ENCODE data around the gene PCDHGA11. TPM values are rescaled to one million over a fixed set of nuclear protein-coding genes. Genes with fewer than 3 reads are reported as not detected.

PCDHGA11 gene
- total RNA-seq (2021; ENCODE audit: unreplicated experiment) (0.39 TPM), Bru-seq, nascent RNA (percentile 48 among the genes with signal in this experiment), BruChase-seq, experiment 1, labeled RNA remaining after a 2-hour chase (percentile 54 among the genes with signal in this experiment), BruChase-seq, experiment 2, labeled RNA remaining after a 6-hour chase (percentile 43 among the genes with signal in this experiment)
- polyA plus RNA-seq (2012; ENCODE audit: insufficient read length), result 0.15 TPM
- long read RNA-seq, result 0 reads

GRCh38 chr5:141420855-141421488 is at the start of gene PCDHGA11:
Gene PCDHGA11, plus strand, starts transcription at chr5:141421051. Its CDS starts 177 bp downstream, at chr5:141421228.
- DNase-seq (ENCODE audit: low read depth, low spot score), result no peak
- in situ Hi-C loops (cut with HindIII; ENCODE audit: low pct_unique_long_range_greater_than_20kb, low sequenced_read_pairs), result no loop called here

GRCh38 chr5:141371572-141372475 is 49.0 kb upstream of the PCDHGA11 start:
- no peak for ATAC-seq
- no peak overlapping the region for H3K4me3 ChIP-seq (ENCODE audit: low read depth in 2 of 2, low read length in 2 of 2)
- H3K36me3 ChIP-seq (ENCODE audit: control insufficient read depth, insufficient read depth, low read length), result no peaks in the 10 kb centered on the region
- intact Hi-C loops (cut with micrococcal nuclease; ENCODE audit: unreplicated experiment) (no loop called here), in situ Hi-C loops (cut with HindIII; ENCODE audit: low pct_unique_long_range_greater_than_20kb, low sequenced_read_pairs) (no loop called here)
- H3K4me1 ChIP-seq (ENCODE audit: control insufficient read depth, insufficient read depth, low read length), result no peaks in the 10 kb centered on the region
- no peak for DNase-seq (ENCODE audit: low read depth, low spot score)
- H3K27ac ChIP-seq (ENCODE audit: low read length), result no peak overlapping the region
- ChIA-PET POLR2A (no interaction called here), CTCF (no interaction called here)
- TF ChIP-seq SIN3A (IDR thresholded peaks at IDR 0.05; ENCODE audit: borderline replicate concordance, insufficient read depth, low read depth, low read length) (no peak), POLR2AphosphoS5 (IDR thresholded peaks at IDR 0.05; ENCODE audit: low read depth, low read length) (no peak), TCF7L2 (IDR thresholded peaks at IDR 0.05; ENCODE audit: low read depth, low read length) (no peak), REST (IDR thresholded peaks at IDR 0.05; ENCODE audit: insufficient read depth in 1 of 2, low read depth in 2 of 2, low read length in 1 of 2) (no peak), CTCF (IDR thresholded peaks at IDR 0.05) (no peak)
- BruUV-seq (replicated peaks), result no TSS peak
- H3K9me3 ChIP-seq (ENCODE audit: control insufficient read depth, insufficient read depth, low read depth, low read length), result peaks cover 7% of the 10 kb centered on the region; the same call in 1 of the 2 replicates
- H3K27me3 ChIP-seq (ENCODE audit: control insufficient read depth, insufficient read depth, low read length), result no peaks in the 10 kb centered on the region

More at GRCh38 chr5:141420855-141421488, at the start of gene PCDHGA11:
- H3K27ac ChIP-seq (ENCODE audit: low read length), result no peak within 1 kb of the TSS
- BruUV-seq (replicated peaks), result no TSS peak
- H3K4me1 ChIP-seq (ENCODE audit: control insufficient read depth, insufficient read depth, low read length), result no peaks in the 10 kb centered on the region; the same call in 1 of the 2 replicates
- TF ChIP-seq CTCF (IDR thresholded peaks at IDR 0.05) (peak; percentile 60), SIN3A (IDR thresholded peaks at IDR 0.05; ENCODE audit: borderline replicate concordance, insufficient read depth, low read depth, low read length) (no peak)
- ATAC-seq, result no peak
- POLR2A ChIA-PET, result no interaction called here
- CTCF ChIA-PET, result interaction anchor here (0.6 to 1.0 kb wide), 3 partner anchors 59 to 143 kb away, joined by 3 to 6 read pairs (median 6); no protein-coding TSS in a partner anchor
- H3K27me3 ChIP-seq (ENCODE audit: control insufficient read depth, insufficient read depth, low read length), result no peaks in the 10 kb centered on the region
- no peaks in the 10 kb centered on the region for H3K36me3 ChIP-seq (ENCODE audit: control insufficient read depth, insufficient read depth, low read length)
- H3K9me3 ChIP-seq (ENCODE audit: control insufficient read depth, insufficient read depth, low read depth, low read length), result peaks cover 14% of the 10 kb centered on the region; the same call in 1 of the 2 replicates
- H3K4me3 ChIP-seq (ENCODE audit: low read depth in 2 of 2, low read length in 2 of 2), result no peak within 1 kb of the TSS
- intact Hi-C loops (cut with micrococcal nuclease; ENCODE audit: unreplicated experiment), result no loop called here

All from Panc1 (cell line).